ENCODE measurements around the gene PLEKHA1.

Gene PLEKHA1

DNA sequence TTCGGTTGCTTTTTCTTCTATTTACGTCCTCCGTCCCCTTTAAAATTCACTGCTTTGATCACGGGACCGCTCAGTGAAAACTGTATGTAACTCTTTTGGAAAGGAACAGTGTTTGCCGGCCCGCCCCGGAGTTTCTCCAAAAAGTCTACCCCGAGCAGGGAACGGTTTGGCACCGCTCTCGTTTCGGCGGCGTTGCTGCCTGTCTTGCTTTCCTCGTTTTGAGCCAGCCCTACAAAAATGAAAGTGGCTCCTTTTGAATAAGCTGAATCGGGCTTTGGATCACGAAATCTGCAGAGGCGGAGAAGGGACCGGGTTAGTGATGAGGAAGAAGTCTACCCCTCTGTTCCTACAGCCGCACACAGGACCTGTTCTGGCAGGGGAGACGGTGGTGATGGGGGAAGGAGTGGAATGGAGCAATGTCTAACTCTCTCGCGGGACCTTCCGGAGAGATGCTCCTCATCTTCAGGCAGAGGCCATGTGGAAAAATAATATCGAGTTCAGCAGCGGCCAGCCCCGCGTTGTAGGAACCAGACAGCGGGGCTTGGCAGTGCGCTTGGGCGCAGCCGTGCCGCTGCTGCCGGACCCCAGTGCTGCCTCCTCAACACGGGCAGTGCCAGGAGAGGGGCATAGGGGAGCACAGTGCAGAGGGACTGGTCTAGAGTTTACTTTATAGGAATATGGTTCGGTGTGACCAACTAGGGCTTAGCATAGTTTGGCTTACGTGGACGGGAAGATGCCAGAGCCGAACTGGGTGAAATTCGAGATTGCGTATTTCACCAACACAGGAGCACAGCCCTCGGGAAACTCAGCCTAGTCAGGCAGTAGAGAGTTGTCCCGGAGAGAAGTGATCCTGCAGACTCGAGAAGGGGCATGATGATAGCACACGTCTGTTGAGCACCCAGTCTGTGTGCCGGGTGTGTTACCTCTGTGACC is 88.3 kb downstream of the PLEKHA1 start:
- no peak for DNase-seq

DNA sequence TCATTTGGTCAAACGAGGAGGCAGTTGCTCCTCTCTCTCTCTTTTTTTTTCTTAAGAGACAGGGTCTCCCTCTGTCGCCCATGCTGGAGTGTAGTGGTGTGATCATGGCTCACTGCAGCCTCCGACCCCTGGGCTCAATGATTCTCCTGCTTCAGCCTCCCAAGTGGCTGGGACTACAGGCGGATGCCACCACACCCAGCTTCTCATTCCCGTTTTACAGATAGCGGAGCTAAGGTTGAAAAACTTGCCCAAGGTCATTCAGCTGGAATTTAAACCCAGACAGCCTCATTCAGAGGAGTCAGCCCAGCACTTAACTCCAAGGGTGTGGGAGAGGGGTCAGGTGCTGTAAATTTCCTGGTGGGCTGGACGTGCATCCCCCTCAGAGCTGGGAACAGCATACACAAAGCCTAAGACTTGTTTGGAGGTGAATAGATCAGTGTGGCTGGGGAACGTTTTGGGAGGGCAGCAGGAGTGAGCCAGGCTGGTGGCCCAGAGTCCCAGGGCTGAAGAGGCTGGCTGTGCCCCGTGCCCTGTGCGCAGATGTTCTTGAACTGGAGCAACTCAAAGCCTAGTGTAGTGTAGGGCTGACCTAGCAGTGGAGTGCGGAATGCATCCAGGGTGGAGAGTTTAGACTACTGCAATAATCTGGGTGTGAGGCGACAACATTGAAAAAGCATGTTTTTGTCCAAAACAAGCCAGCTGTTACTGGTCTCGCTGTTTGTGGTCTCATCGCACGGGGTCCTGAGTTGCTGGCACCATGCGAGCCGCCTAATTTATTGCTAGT is 89.2 kb downstream of the PLEKHA1 start:
- no peak for DNase-seq

DNA sequence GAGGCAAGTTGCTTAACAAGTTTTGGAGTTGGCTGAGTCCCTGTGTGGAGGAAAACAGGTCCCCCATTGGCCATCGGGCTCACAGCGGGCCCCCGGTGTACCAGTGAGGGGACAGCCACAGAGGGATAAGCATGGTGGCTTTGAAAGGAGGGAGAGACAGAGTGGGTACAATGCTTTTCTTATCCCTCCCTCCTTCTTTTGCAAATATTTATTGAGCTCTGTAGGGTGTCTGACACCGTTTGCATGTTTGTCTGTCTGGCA is 89.7 kb downstream of the PLEKHA1 start:
- DNase-seq = no peak

DNA sequence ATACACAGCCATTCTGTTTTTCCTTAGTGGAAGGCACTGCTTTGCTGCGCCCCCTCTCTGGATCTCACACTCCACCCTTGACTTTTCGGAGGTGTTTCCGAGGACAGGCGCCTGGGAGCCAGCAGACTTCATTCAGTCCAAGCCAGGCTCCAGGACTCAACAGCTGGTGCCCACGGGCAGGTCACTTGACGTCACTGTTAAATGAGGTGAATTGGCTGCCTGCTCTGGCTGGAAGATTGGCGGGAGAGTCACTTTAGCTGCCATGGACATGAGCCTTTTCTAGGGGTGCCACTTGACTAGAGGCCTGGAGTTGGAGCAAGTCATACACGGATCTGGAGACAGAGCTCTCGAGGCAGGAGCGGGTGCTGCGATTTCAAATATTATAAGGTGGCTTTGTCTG is 90.1 kb downstream of the PLEKHA1 start:
- DNase-seq = no peak

DNA sequence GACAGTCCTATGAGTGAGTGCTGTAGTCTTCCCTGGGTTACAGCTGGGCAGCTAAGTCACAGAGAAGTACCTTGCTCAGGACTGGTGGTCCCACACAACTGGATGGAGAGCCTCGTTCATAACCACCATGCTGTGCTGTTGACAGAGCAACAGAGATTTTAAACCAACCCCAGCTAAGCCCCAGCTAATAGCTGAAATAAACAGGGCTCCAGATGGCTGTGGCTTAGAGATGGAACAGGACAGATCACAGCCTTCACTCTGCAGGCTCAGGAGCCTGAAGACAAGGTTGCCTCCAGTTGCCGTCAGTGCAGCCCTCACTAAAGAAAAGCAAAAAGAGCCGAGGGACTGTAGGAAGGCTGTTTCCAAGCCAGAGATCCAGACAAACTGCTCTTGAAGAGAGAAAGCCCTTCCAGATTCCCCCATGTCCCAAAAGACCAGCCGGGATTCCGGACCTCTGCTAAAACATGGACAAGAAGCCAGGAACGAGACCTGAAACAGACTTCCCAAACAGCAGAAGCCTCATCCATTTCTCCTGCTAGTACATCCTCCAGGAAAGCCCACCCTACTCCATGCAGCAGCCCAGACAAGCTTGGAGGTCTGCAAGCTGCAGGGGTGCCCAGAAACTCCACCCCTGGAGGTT is 91.0 kb downstream of the PLEKHA1 start:
- no peak for DNase-seq

DNA sequence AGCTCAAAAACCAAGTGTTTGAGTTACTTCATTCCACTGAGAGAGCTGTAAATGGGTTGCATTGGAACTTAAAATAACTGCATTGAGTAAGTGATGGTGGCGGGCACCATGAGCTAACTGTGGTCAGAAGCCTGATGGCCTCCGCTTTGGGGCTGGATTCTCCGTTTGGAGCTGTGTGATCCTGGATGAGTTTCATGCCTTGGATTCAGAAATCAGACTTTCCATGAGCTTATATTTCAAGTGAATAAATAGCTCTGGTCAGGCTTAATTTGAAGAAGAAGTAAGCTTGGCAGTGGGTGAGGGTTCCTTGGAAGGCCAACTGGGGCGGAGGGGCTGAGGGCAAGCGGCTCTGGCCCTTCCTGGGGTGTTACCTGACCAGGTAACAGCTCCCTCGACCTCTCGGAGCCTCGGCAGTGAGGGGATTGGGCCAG is 92.5 kb downstream of the PLEKHA1 start:
- no peak for DNase-seq

DNA sequence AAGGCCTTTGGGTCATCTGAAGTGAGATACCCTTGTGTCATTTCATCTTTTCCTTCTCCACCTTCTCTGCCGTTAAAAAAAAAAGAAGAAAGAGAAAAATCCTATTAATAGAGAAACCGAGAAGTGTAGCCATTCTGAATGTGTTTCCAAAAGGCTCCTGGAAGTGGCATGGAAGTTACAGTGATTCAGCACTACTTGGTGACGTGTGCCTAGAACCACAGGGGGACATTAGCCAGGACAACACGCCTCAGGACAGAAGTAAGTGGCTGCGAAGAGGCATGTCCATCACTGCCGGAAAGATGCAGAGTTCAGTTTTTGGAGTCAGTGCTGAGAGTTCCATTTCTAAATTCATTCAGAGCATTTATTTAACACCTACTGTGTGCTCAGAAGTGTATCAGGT is 93.2 kb downstream of the PLEKHA1 start:
- DNase-seq = no peak

DNA sequence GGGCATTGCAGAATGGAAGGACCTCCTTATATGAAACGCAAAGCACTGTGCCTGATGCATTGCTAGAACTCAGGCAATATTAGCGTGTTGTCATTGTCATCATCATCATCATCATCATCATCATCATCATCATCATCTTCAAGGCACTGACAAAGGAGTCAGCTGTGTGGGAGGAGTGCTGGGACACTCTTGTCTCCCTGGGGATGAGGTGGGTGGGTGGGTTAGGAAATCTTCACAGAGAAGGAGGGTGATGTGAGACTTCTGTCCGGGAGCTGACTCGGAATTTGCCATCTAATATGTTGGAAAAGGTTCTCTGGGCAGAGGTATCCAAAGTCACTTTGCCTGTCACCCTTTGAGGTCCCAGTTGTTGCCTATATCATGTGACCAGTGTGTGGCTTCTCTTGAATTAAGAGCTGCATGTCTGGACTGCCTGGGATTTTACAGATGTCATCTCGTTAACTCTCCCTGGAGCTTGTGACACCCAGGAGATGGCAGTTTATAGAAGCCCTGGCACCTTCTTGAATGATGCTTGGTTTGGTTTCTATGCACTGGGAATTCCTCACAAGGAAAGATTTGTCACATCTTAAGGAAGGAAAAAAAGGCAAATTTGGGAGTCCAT is 93.9 kb downstream of the PLEKHA1 start:
- DNase-seq = no peak

DNA sequence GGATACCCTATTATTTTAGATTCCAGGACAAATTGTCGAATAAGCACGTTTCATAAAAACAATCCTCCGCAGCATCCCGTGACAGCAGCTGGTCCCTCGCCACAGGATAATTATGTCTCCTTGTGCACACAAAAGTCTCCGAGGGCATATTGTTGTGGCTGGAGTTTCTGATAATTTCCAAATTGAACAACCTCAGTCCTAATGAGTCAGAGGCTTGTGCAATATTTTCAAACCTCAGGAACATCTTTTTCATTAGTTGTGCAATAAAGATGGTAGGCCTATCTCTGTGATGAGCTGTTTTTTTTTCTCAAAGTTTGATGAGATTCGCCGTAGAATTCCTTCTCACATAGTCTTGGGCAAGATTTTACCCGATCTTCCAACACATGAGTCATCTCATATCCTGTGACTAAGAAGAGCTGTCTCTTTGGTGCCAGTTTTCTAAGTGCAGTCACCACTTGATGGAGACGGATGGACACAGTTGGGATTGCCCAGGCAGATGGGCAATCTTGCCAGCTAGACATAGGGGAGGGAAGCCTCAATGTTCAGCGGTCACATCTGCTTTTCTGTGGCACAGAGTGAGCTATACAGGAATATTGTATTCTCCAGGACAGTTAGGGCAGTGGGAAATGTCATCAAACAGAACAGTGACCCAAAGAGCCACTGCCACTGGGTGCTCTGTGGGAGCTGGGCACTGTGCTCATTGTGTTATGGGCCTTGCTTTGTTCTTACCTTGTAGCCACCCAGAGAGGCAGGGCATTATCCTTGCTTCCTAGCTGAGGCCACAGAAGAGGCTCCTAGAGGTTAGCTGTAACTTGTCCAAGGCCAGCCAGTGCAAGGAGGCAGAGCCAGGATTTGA is 94.6 kb downstream of the PLEKHA1 start:
- no peak for DNase-seq

DNA sequence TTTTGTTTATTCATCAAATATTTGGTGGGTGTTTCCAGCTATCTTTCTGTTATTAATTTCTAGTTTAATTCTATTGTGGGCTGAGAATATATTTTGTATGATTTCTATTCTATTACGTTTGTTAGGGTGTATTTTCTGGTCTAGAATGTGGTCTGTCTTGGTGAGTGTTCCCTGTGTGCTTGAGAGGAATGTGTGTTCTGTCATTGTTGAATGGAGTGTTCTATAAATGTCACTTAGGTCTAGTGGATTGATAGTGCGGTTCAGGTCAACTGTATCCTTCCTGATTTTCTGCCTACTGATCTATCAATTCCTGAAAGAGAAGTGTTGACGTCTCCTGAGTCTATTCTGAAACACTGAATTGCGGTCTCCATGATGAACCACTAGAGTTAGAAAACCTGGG is 95.3 kb downstream of the PLEKHA1 start:
- DNase-seq = no peak

DNA sequence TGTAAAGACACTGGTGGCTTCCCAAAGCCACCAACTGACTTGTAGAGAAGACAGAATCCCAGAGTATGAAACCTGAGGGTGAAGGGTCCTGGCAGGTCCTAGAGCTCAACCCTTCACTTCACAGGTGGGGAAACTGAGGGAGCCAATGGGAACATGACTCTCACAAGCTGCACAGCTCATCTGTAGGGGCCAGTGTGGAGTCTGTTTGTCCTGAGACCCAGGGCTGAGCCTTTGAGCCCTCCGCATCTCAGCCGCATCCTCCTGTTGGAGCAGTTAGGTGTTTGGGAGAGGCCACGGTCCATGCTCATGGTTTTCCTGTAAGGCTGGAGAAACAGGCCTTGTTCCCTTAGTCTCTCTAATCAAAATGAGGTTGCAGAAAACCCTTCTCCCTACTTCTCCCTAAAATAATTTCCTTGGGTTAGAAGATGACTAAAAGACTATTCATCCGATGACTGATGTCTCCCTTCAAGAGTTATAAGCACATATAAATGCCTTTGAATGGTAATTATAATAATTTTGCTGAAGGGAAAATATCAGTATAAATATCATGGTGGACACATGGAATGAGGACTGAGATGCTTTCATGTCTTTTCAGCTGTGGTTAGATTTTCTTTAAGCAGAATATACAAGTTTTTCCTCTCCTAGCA is 97.1 kb downstream of the PLEKHA1 start:
- DNase-seq = no peak

DNA sequence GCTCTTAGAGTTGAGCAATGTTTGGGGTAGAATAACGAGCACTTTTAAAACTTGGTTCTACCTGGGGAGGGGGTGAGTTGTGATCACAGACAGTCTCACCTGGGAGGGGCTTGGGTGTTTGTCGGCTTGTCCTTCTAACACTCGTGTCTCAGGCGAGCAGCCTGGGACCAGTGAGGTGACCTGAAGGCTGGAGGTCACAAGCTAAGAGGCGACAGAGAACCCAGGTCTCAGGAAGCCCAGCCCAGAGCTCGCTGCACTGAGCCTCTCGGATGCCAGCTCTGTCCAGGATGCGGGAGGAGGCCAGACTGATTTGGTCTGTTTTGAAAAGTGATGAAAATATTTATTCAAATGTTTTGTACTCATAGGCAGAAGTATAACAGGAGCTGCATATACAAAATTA is 98.6 kb downstream of the PLEKHA1 start:
- no peak for DNase-seq

DNA sequence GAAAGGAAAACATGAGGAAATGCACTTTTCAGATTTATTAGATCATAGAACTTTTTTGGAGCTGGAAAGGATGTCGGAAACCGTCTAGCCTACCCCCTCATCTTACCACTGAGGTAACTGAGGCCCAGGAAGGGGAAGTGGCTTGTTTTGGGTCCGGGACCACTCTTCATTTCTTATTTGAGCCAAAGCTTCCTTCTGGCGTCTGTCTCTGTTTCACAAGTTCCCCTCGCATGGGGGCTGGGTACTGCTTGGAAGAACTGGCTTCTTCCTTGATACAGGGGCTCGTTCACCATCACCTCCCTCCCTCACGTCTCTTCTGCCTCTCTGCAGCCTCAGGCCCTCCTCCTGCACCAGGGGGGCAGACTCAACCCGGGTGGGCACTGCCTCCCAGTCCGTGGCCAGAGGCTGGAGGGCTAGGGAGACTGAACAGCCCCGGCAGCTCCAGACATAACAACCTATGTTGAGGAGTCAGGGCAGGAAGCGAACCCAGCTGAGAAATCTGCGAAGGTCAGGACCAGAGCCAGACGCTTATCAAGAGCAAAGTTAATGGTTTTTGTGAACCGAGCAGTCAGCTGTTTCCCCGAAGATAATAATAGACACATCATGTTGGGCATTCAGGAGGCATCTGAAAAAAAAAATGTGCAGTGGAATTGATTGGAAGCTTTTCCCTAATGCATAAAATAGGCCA is 99.8 kb downstream of the PLEKHA1 start:
- no peak for DNase-seq

DNA sequence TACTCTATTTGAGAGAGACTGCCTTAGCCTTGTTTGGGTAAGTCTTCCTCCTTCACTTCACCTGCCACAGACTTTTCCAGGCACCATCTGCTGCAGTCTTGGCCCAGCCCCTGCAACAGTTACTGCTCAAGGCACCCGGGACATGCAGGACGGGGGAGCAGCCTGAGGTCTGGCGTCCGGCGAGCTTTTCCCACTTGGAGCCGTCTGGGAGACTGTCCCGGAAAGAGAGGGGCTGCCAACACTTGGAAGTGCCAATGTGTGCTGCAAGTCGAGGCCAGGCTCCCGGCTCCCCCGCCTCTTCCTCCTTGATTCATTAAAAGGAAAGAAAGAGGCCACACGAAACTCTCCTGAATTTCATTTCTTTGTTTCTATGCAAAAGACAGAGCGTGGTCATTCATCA is 100.6 kb downstream of the PLEKHA1 start:
- DNase-seq = no peak

DNA sequence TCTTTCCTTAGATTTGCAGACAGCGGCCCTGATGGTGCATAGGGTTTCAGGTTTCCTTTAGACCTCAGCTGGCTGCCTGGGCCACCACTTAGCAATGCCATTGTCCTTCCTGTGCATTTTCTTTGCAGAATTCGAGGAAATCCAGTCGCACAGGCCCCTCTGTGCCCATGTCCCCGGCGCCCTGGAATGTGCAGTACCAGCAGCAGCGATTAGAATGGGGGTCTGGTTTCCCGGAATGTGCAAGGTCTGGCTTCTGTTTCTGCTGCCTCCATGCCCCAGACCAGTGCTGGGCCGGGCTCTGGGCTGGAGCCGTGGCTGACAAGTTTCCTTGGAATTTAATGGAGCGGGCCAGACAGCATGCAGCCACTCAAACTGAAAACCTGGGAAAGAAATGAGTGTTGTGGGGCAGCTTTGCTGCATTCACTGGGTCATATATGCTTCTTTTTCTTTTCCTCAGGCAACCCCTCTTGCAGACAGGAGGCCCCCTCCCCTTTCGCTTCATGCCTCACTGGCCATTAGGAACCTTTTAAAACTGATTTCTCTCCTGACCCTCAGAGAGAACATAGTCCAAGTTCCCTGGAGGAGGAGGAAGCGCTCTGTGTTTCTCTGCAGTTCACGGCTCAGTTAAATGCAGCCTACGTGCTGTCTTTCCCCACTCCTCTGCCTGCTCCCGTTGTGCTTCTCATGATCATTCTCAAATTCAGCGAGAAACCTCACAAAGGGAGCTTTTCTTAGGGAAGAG is 101.3 kb downstream of the PLEKHA1 start:
- DNase-seq = no peak

DNA sequence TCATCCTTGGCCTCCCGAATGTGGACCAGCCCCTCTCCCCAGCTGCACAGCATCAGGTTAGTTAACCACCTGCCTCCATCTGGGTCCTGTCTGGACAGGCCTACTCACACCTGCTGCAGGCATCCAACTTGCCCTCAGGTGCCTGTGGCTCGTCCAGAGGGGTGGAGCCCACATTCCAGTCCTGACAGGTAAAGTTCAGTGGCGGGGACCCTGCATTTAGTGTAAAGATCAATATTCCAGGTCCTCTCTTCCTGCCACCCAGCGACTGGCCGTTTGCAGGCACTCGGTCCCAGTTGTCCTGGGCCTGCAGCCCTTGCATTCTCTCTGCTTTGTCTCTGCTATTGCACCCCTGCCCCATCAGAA is 101.8 kb downstream of the PLEKHA1 start:
- DNase-seq = no peak

DNA sequence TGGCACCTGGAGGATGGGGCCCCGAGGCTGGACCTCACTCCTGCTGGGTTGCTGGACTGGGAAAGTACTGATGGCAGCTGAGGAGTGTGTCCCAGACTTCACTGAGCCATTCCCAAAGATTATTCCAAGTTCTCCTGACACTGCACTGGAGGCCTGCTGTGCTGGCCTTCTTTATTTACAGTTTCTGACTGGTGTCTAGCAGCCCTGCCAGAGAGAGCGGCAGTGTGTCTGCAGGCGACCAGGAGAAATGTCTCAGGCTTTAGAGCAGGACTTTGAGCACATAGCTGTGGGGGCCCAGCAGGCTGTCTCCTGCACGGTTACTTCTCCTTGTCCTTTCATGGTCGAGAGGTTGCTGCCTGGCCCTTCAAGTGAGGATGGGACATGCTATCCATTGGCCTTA is 102.9 kb downstream of the PLEKHA1 start:
- DNase-seq = no peak

DNA sequence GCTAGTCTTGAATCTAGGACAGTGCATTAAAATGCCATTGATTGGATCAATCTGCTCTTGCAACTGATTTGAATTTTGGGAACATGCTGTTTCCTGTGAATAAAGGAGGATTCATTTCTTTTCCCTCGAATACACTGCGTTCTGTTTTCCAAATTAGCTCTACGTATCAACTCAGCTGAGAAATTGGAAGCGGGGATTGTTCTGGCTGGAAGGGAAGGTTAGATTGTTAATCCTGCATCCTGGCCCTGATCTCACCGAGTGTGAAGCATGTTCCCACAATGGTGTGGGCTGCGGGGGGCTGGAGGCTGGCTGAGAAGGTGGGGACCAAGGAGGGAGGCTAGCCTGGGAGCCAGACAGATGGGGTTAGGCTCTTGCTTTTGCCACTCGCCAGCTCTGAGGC is 104.5 kb downstream of the PLEKHA1 start:
- DNase-seq = no peak

DNA sequence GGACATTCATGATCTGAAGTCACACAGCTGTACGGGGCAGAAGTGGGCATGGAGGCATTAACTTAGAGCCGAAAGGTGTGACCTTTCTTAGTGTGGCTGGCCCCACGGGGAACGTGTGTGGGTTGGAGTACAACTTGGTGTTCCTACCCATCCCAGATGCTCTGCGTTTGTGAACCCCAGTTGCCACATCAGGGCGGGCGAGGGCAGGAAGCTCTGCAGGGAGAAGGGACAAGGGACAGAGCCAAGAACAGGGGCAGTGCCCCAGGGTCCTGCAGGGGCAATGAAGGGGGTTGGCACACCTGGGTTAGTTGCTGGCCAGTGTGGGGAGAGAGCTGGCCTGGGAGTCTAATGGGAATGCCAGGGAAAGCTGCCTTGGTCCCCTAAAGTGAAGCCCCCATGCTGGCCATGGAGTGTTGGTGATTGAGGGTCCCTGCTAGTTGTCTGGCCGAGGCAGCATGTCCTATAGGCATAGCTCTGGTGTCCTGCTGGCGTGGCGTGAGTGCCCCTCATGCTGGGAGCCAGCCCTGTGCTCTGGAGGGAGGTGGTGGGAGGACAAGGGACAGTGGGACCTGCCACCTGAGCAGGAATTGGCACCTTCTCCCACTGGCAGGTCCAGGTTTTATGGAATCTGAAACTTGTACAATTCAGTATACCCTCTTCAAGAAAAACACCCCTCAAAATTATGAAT is 105.8 kb downstream of the PLEKHA1 start:
- no peak for DNase-seq

Data from activated CD4-positive, alpha-beta T cell treated with anti-CD3 and anti-CD28 coated beads, Interleukin-2, amount 50 U/mL, for 1 hour (primary cell).